Stomach smooth muscle (tissue), 2 donors: Measurements from ENCODE around the gene VPREB1.
"Not testable (repeated sequence)": the region's sequence is repeated elsewhere in the genome, so short reads cannot be mapped to it uniquely, and the experiment has no call there.

ENCODE experiments used
- H3K27ac ChIP-seq: one replicate; pipeline ENCODE4 v1.7.0; 2013; ENCODE audit warnings: mild to moderate bottlenecking, low read length, inconsistent platforms
- H3K27me3 ChIP-seq, 2 donors: one replicate each; pipeline ENCODE4 v1.7.0; 2013; ENCODE audit warnings: low read length in 2 of 2; ENCODE audit not compliant: insufficient read depth in 2 of 2, control insufficient read depth in 1 of 2
- H3K36me3 ChIP-seq, 2 donors: one replicate each; pipeline ENCODE4 v1.7.0; 2013; ENCODE audit warnings: low read length in 2 of 2; ENCODE audit not compliant: control insufficient read depth in 2 of 2, insufficient read depth in 2 of 2
- H3K4me1 ChIP-seq: one replicate; pipeline ENCODE4 v1.7.0; 2013; ENCODE audit warnings: low read length; ENCODE audit not compliant: control insufficient read depth, insufficient read depth
- H3K4me3 ChIP-seq, 2 donors: one replicate each; pipeline ENCODE4 v1.7.0; 2013; ENCODE audit warnings: low read length in 2 of 2
- H3K9ac ChIP-seq, 2 donors: one replicate each; pipeline ENCODE4 v1.7.0; 2013; ENCODE audit warnings: low read length in 2 of 2, mild to moderate bottlenecking in 1 of 2
- H3K9me3 ChIP-seq, 2 donors: one replicate each; pipeline ENCODE4 v1.7.0; 2013; ENCODE audit warnings: low read length in 2 of 2; ENCODE audit not compliant: control insufficient read depth in 2 of 2
- donor health status: healthy.
- donor health status: Pancreatic carcinoma.

The VPREB1 gene

GRCh38 chr22:22284962-22285756, 40.6 kb downstream of the VPREB1 start:
- H3K36me3 ChIP-seq, H3K4me3 ChIP-seq, H3K27ac ChIP-seq, H3K4me1 ChIP-seq, H3K27me3 ChIP-seq, H3K9me3 ChIP-seq, H3K9ac ChIP-seq: not testable (repeated sequence)

- H3K27me3 ChIP-seq, H3K9ac ChIP-seq, H3K36me3 ChIP-seq, H3K9me3 ChIP-seq, H3K4me1 ChIP-seq, H3K27ac ChIP-seq, H3K4me3 ChIP-seq: not testable (repeated sequence)
Observed at GRCh38 chr22:22286390-22287105, 42.0 kb downstream of the VPREB1 start.

GRCh38 chr22:22287106-22287626, 42.6 kb downstream of the VPREB1 start:
- H3K4me3 ChIP-seq, H3K9me3 ChIP-seq, H3K9ac ChIP-seq, H3K27ac ChIP-seq, H3K4me1 ChIP-seq, H3K27me3 ChIP-seq, H3K36me3 ChIP-seq: not testable (repeated sequence)

GRCh38 chr22:22289666-22290065, 45.1 kb downstream of the VPREB1 start:
- H3K27me3 ChIP-seq, H3K4me3 ChIP-seq, H3K4me1 ChIP-seq, H3K9ac ChIP-seq, H3K9me3 ChIP-seq, H3K27ac ChIP-seq, H3K36me3 ChIP-seq: not testable (repeated sequence)

- H3K36me3 ChIP-seq, H3K4me3 ChIP-seq, H3K27me3 ChIP-seq, H3K4me1 ChIP-seq, H3K9me3 ChIP-seq, H3K27ac ChIP-seq, H3K9ac ChIP-seq: not testable (repeated sequence)
Observed at GRCh38 chr22:22291129-22291806, 46.7 kb downstream of the VPREB1 start.

- not testable (repeated sequence) for H3K4me3 ChIP-seq, H3K27me3 ChIP-seq, H3K4me1 ChIP-seq, H3K36me3 ChIP-seq, H3K27ac ChIP-seq, H3K9me3 ChIP-seq, H3K9ac ChIP-seq
Observed at GRCh38 chr22:22292656-22293055, 48.1 kb downstream of the VPREB1 start.

GRCh38 chr22:22293436-22293835, 48.9 kb downstream of the VPREB1 start:
- not testable (repeated sequence) for H3K4me3 ChIP-seq, H3K9me3 ChIP-seq, H3K27ac ChIP-seq, H3K36me3 ChIP-seq, H3K4me1 ChIP-seq, H3K9ac ChIP-seq, H3K27me3 ChIP-seq

GRCh38 chr22:22294641-22295040, 50.1 kb downstream of the VPREB1 start:
- H3K27ac ChIP-seq = not testable (repeated sequence)

More at GRCh38 chr22:22294641-22295040, 50.1 kb downstream of the VPREB1 start:
- not testable (repeated sequence) for H3K9ac ChIP-seq, H3K4me3 ChIP-seq, H3K4me1 ChIP-seq, H3K27me3 ChIP-seq, H3K36me3 ChIP-seq, H3K9me3 ChIP-seq
